GM10248 (cell line): ENCODE data around the gene RRP1.

Experiments
- CTCF ChIA-PET: fragments of 300-600 bp; sonication (Branson Sonifier 250); formaldehyde crosslinking; extraction: SDS; loops from one replicate; lab custom pipeline; 2021; ENCODE audit warnings: antibody characterized with exemption; lab: Yijun Ruan, JAX
- POLR2A ChIA-PET: fragments of 350-650 bp; sonication (Branson Sonifier 250); formaldehyde crosslinking; extraction: SDS; loops from one replicate; lab custom pipeline; 2020; ENCODE audit warnings: antibody characterized with exemption; lab: Yijun Ruan, JAX
- DNase-seq: peaks from one replicate; pipeline ENCODE4 v3.0.0; 2012; ENCODE audit errors: extremely low spot score
- TF ChIP-seq, protein P1 (sequence below): IDR thresholded peaks from 2 replicates; pipeline ENCODE4 v1.5.1; 2012; ENCODE audit warnings: mild to moderate bottlenecking, low read depth; ENCODE audit errors: extremely low read depth, missing control alignments, control extremely low read depth

Gene RRP1

GRCh38 chr21:43825936-43826622, 36.7 kb downstream of the RRP1 start:
- TF ChIP-seq, protein P1, sequence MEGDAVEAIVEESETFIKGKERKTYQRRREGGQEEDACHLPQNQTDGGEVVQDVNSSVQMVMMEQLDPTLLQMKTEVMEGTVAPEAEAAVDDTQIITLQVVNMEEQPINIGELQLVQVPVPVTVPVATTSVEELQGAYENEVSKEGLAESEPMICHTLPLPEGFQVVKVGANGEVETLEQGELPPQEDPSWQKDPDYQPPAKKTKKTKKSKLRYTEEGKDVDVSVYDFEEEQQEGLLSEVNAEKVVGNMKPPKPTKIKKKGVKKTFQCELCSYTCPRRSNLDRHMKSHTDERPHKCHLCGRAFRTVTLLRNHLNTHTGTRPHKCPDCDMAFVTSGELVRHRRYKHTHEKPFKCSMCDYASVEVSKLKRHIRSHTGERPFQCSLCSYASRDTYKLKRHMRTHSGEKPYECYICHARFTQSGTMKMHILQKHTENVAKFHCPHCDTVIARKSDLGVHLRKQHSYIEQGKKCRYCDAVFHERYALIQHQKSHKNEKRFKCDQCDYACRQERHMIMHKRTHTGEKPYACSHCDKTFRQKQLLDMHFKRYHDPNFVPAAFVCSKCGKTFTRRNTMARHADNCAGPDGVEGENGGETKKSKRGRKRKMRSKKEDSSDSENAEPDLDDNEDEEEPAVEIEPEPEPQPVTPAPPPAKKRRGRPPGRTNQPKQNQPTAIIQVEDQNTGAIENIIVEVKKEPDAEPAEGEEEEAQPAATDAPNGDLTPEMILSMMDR = no peak
- no peak for DNase-seq
- ChIA-PET CTCF (interaction anchor here (1.4 to 1.5 kb wide), 3 partner anchors 10 to 67 kb away, joined by 4 to 6 read pairs (median 4); no protein-coding TSS in a partner anchor), POLR2A (no interaction called here)

- TF ChIP-seq, protein P1 = no peak
- POLR2A ChIA-PET = no interaction called here
- no peak for DNase-seq
- CTCF ChIA-PET = interaction anchor here (1.4 to 1.5 kb wide), 2 partner anchors 10 to 15 kb away, joined by 4 to 6 read pairs; no protein-coding TSS in a partner anchor
Measured at GRCh38 chr21:43826623-43826974, 37.2 kb downstream of the RRP1 start.

GRCh38 chr21:43827015-43827611, 37.7 kb downstream of the RRP1 start:
- DNase-seq = no peak
- TF ChIP-seq, protein P1 = no peak
- ChIA-PET POLR2A (no interaction called here), CTCF (interaction anchor here (1.2 to 1.4 kb wide), 3 partner anchors 9 to 47 kb away, joined by 3 to 4 read pairs (median 4); no protein-coding TSS in a partner anchor)

- DNase-seq = no peak
- ChIA-PET CTCF (interaction anchor here (0.9 kb wide), 1 partner anchor 8 kb away, joined by 3 read pairs; no protein-coding TSS in a partner anchor), POLR2A (no interaction called here)
- TF ChIP-seq, protein P1 = no peak
Measured at GRCh38 chr21:43829161-43829560, 39.8 kb downstream of the RRP1 start.

DNA sequence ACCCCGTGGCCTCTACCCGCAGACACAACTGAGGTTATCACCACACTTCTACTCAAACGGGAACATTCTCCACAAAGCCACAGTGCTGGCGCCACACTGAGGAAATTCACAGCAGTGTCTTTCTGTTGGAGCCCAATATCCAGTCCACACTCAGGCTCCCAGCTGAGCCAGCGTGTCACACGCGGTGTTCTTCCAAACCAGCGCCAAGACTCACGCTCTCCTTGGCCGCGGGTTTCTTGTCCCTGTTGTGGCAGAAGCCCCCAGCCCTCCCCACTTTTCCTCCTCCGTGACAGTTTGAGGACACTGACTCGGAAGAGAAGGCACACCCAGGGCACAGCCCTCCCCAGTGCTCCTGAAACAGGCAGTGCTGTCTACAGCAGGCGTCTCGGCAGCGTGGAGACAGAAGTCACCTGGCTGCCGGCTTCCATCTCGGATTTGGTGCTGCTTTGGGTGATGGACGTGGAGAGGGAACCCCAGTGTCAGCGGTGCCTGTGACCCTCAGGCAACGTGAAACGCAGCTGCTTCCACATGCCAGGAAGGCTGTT, 40.3 kb downstream of the RRP1 start:
- ChIA-PET POLR2A (no interaction called here), CTCF (no interaction called here)
- no peak for DNase-seq
- TF ChIP-seq, protein P1 = no peak

GRCh38 chr21:43832158-43832550, 42.8 kb downstream of the RRP1 start:
- POLR2A ChIA-PET = no interaction called here
- TF ChIP-seq, protein P1 = no peak
- no peak for DNase-seq
- CTCF ChIA-PET = interaction anchor here (1.7 kb wide), 1 partner anchor 16 kb away, joined by 5 read pairs; no protein-coding TSS in a partner anchor
